Sigmoid colon (tissue), 7 donors: ENCODE measurements around the gene MLPH. TPM values are rescaled to one million over a fixed set of nuclear protein-coding genes. Genes with fewer than 3 reads are reported as not detected.

Source experiments
- DNase-seq: peaks from one replicate; pipeline ENCODE4 v3.0.0-alpha.2; 2019
- H3K27ac ChIP-seq, 4 donors: fragments of 200-600 bp; sonication (generic); one replicate each; pipeline ENCODE4 v1.5.1; 2016 to 2019; ENCODE audit warnings: mild to moderate bottlenecking in 1 of 4
- H3K27me3 ChIP-seq, 3 donors: fragments of 200-600 bp; sonication (generic); one replicate each; pipeline ENCODE4 v1.5.1; 2019; ENCODE audit warnings: mild to moderate bottlenecking in 1 of 3
- H3K36me3 ChIP-seq, 4 donors: fragments of 200-600 bp; sonication (generic); one replicate each; pipeline ENCODE4 v1.5.1; 2016 to 2019
- H3K4me1 ChIP-seq, 4 donors: fragments of 200-600 bp; sonication (generic); one replicate each; pipeline ENCODE4 v1.5.1; 2017 to 2019
- H3K4me3 ChIP-seq, 4 donors: fragments of 200-600 bp; sonication (generic); one replicate each; pipeline ENCODE4 v1.5.1; 2017 to 2019; ENCODE audit warnings: mild to moderate bottlenecking in 2 of 4, moderate library complexity in 1 of 4
- H3K9me3 ChIP-seq, 4 donors: fragments of 200-600 bp in 3 of 4; sonication (generic) in 3 of 4; one replicate each; pipeline versions ENCODE4 v1.5.1 to v1.6.1; 2013 to 2019
- CTCF ChIP-seq, 4 experiments: fragments of 450-650 bp in 3 of 4; fragments of 200-600 bp in 1 of 4; IDR thresholded peaks; one replicate each; pipeline ENCODE4 v1.5.1; 2016 to 2019; ENCODE audit warnings: antibody characterized with exemption in 4 of 4, mild to moderate bottlenecking in 3 of 4, moderate library complexity in 2 of 4
- EP300 ChIP-seq, 4 donors: sonication (generic); formaldehyde crosslinking; IDR thresholded peaks; one replicate each; pipeline ENCODE4 v1.6.1; 2017; ENCODE audit warnings: antibody characterized with exemption in 4 of 4
- POLR2A ChIP-seq, 2 donors: fragments of 450-650 bp; IDR thresholded peaks; one replicate each; pipeline ENCODE4 v1.6.1; 2016; ENCODE audit warnings: antibody characterized with exemption in 2 of 2, mild to moderate bottlenecking in 2 of 2, moderate library complexity in 2 of 2
- POLR2AphosphoS5 ChIP-seq, 4 donors: sonication (generic); formaldehyde crosslinking; IDR thresholded peaks; one replicate each; pipeline ENCODE4 v1.6.1; 2017; ENCODE audit warnings: antibody characterized with exemption in 4 of 4
- WGBS, 2 donors: extraction: QIAGEN DNeasy Blood & Tissue Kit; methylation state at CpG; one replicate each; pipeline ENCODE4 v1.1.7; 2013; 5-methylcytosine and 5-hydroxymethylcytosine counted together
- intact Hi-C: fragments of 100-400 bp; cut with DNase I; formaldehyde crosslinking; loops from one replicate; pipeline ENCODE4 v1.15.1; 2023
- polyA plus RNA-seq, 3 donors: library from polyadenylated mRNA; stranded (reverse); fragments of 200-250 nt; gene quantifications; one replicate each; pipeline ENCODE4 v1.2.3, GENCODE V29; 2013
- total RNA-seq, 4 donors: library from RNA; depleted of rRNA; stranded (reverse); fragments of >200 nt; gene quantifications; one replicate each; pipeline ENCODE4 v1.1.0, GENCODE V29; 2016
- donor health status: healthy with polysubstance abuse.
- donor health status: Bipolar disorder and iron deficiency.
- donor health status: healthy.

MLPH gene
- total and polyA plus RNA-seq, 7 donors = 1.8 to 79.3 (median 21.9) TPM

GRCh38 chr2:237510502-237511217, 23.6 kb downstream of the MLPH start:
- no peak for TF ChIP-seq POLR2AphosphoS5 (IDR thresholded peaks at IDR 0.05)
- TF ChIP-seq POLR2A (IDR thresholded peaks at IDR 0.05) = no peak
- TF ChIP-seq EP300 (IDR thresholded peaks at IDR 0.05) = no peak
- TF ChIP-seq CTCF (IDR thresholded peaks at IDR 0.05) = no peak
- intact Hi-C loops = no loop called here
- Histone ChIP-seq H3K36me3 (no peaks in the 10 kb centered on the region), H3K27me3 (no peaks in the 10 kb centered on the region), H3K27ac (no peak overlapping the region), H3K9me3 (no peaks in the 10 kb centered on the region), H3K4me3 (no peak overlapping the region), H3K4me1 (peaks cover 0 to 17% (median 12%) of the 10 kb centered on the region in 4 donors)
- no peak for DNase-seq
- 90 to 91% methylated on average over 21 of the region's 21 CpGs for WGBS, 2 donors

GRCh38 chr2:237511433-237511832, 24.4 kb downstream of the MLPH start:
- H3K27ac ChIP-seq = peak overlapping the region in 2 of 4 donors; percentile 29 to 30
- H3K4me3 ChIP-seq = no peak overlapping the region
- no peaks in the 10 kb centered on the region for H3K36me3 ChIP-seq
- 87% methylated on average over 1 of the region's 1 CpG for WGBS, 2 donors
- no peaks in the 10 kb centered on the region for H3K9me3 ChIP-seq
- H3K4me1 ChIP-seq = peaks cover 0 to 17% (median 12%) of the 10 kb centered on the region in 4 donors
- no peak for DNase-seq
- intact Hi-C loops = no loop called here
- TF ChIP-seq POLR2AphosphoS5 (IDR thresholded peaks at IDR 0.05) = no peak
- no peak for TF ChIP-seq EP300 (IDR thresholded peaks at IDR 0.05)
- TF ChIP-seq CTCF (IDR thresholded peaks at IDR 0.05) = no peak
- TF ChIP-seq POLR2A (IDR thresholded peaks at IDR 0.05) = no peak
- H3K27me3 ChIP-seq = no peaks in the 10 kb centered on the region

- no peak overlapping the region for H3K4me3 ChIP-seq
- no peak for TF ChIP-seq POLR2A (IDR thresholded peaks at IDR 0.05)
- no peak for TF ChIP-seq EP300 (IDR thresholded peaks at IDR 0.05)
- TF ChIP-seq CTCF (IDR thresholded peaks at IDR 0.05) = no peak
- TF ChIP-seq POLR2AphosphoS5 (IDR thresholded peaks at IDR 0.05) = no peak
- H3K4me1 ChIP-seq = peaks cover 0 to 17% (median 12%) of the 10 kb centered on the region in 4 donors
- intact Hi-C loops = loop anchor here (1.0 to 2.0 kb wide), 3 partner anchors 49 to 233 kb away; no protein-coding TSS in a partner anchor
- H3K36me3 ChIP-seq = no peaks in the 10 kb centered on the region
- no peaks in the 10 kb centered on the region for H3K9me3 ChIP-seq
- no peaks in the 10 kb centered on the region for H3K27me3 ChIP-seq
- no peak for DNase-seq
- WGBS, 2 donors = 87 to 91% methylated on average over 17 of the region's 17 CpGs
- peak overlapping the region in 2 of 4 donors; percentile 29 to 30 for H3K27ac ChIP-seq
Observed at GRCh38 chr2:237511885-237512405, 24.9 kb downstream of the MLPH start.

GRCh38 chr2:237512774-237513466, 25.9 kb downstream of the MLPH start:
- H3K27me3 ChIP-seq = no peaks in the 10 kb centered on the region
- peak; percentile 92 for DNase-seq
- intact Hi-C loops = loop anchor here (1.0 to 2.0 kb wide), 3 partner anchors 48 to 232 kb away; no protein-coding TSS in a partner anchor
- H3K27ac ChIP-seq = no peak overlapping the region
- H3K36me3 ChIP-seq = no peaks in the 10 kb centered on the region
- H3K9me3 ChIP-seq = no peaks in the 10 kb centered on the region
- WGBS, 2 donors = 25 to 42% methylated on average over 14 of the region's 14 CpGs
- H3K4me3 ChIP-seq = no peak overlapping the region
- H3K4me1 ChIP-seq = peaks cover 0 to 17% (median 12%) of the 10 kb centered on the region in 4 donors
- TF ChIP-seq POLR2AphosphoS5 (IDR thresholded peaks at IDR 0.05) (no peak), CTCF (IDR thresholded peaks at IDR 0.05) (peak; percentile 88 to 89 (median 89))
